HAP-1 (cell line): Measurements from ENCODE around the gene POLDIP3.
"Not testable (repeated sequence)": the region's sequence is repeated elsewhere in the genome, so short reads cannot be mapped to it uniquely, and the experiment has no call there.

Source experiments
- DNase-seq, 2 experiments: peaks; one replicate each; pipeline ENCODE4 v3.0.0-alpha.2; 2016 to 2020; ENCODE audit warnings: low spot score in 2 of 2
- H3K27me3 ChIP-seq: fragments of 250-450 bp; sonication (Bioruptor Pico); 2 replicates; pipeline ENCODE4 v1.5.1; 2020; ENCODE audit warnings: low read depth, mild to moderate bottlenecking, moderate library complexity
- H3K36me3 ChIP-seq: fragments of 250-450 bp; sonication (Bioruptor Pico); replicated peaks from 2 replicates; pipeline ENCODE4 v1.5.1; 2020; ENCODE audit warnings: mild to moderate bottlenecking
- H3K4me1 ChIP-seq: fragments of 250-450 bp; sonication (Bioruptor Pico); 2 replicates; pipeline ENCODE4 v1.5.1; 2020; ENCODE audit warnings: mild to moderate bottlenecking
- H3K4me3 ChIP-seq: fragments of 250-450 bp; sonication (Bioruptor Pico); 2 replicates; pipeline ENCODE4 v1.5.1; 2020; ENCODE audit warnings: mild to moderate bottlenecking, moderate library complexity
- H3K9me3 ChIP-seq: fragments of 250-450 bp; sonication (Bioruptor Pico); 2 replicates; pipeline ENCODE4 v1.5.1; 2020; ENCODE audit warnings: mild to moderate bottlenecking, moderate library complexity
- in situ Hi-C: fragments of 300-500 bp; cut with MboI; formaldehyde crosslinking; loops from 3 replicates; pipeline ENCODE4 v1.14.3; 2020; ENCODE audit warnings: low sequenced_read_pairs, inconsistent platforms, mixed read lengths

POLDIP3 gene

GRCh38 chr22:42581194-42581761 is 33.4 kb downstream of the POLDIP3 start:
- H3K27me3 ChIP-seq, H3K9me3 ChIP-seq, DNase-seq, in situ Hi-C loops, H3K4me1 ChIP-seq: not testable (repeated sequence)
- Histone ChIP-seq H3K36me3 (peaks cover 47% of the 10 kb centered on the region), H3K4me3 (peak overlapping the region; percentile 81)

DNA sequence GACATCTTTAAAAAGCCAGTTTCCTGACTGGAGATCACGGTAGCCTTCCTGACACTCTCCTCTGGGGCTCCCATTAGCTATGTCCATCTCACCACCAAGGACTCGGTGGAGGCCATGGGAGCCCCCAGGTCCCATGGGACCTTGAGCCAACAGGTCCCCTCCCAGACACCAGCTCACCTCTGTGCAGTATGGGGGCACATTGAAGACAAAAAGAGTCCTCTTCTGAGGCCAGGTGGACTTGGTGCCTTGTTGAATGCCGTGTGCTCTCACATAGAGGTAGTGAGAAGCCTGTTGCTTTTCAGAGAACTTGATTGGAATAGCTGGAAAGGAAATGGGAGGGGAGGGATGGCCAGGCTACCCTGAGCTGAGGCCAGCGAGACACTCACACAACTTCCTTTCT is 34.6 kb downstream of the POLDIP3 start:
- H3K4me1 ChIP-seq, H3K9me3 ChIP-seq, DNase-seq, H3K4me3 ChIP-seq, in situ Hi-C loops, H3K27me3 ChIP-seq: not testable (repeated sequence)
- H3K36me3 ChIP-seq: peaks cover 35% of the 10 kb centered on the region

GRCh38 chr22:42577623-42578240 is 37.0 kb downstream of the POLDIP3 start:
- DNase-seq: no peak
- Histone ChIP-seq H3K4me1 (peaks cover 4% of the 10 kb centered on the region), H3K27me3 (no peaks in the 10 kb centered on the region), H3K4me3 (no peak overlapping the region), H3K9me3 (no peaks in the 10 kb centered on the region), H3K36me3 (peaks cover 31% of the 10 kb centered on the region)
- in situ Hi-C loops: no loop called here

DNA sequence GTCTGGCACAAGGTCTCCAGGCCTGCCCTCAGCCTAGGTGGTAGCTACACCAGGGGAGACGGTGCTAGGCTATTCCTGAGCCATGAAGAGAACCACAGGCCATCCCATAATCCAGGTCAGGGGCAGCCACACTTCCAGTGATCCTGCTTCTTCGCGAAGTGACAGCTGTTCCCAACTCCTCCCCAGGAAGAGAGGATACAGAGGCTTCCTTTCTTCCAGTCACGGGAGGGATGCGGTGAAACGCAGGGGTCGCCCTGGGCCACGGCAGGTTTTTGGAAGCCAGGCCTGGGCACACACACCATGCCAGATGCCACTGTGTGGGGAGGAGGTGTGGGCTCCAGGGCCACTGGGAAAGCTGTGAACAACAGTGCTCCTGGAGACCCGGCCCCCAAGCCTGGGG is 37.5 kb downstream of the POLDIP3 start:
- in situ Hi-C loops: not testable (repeated sequence)

DNA sequence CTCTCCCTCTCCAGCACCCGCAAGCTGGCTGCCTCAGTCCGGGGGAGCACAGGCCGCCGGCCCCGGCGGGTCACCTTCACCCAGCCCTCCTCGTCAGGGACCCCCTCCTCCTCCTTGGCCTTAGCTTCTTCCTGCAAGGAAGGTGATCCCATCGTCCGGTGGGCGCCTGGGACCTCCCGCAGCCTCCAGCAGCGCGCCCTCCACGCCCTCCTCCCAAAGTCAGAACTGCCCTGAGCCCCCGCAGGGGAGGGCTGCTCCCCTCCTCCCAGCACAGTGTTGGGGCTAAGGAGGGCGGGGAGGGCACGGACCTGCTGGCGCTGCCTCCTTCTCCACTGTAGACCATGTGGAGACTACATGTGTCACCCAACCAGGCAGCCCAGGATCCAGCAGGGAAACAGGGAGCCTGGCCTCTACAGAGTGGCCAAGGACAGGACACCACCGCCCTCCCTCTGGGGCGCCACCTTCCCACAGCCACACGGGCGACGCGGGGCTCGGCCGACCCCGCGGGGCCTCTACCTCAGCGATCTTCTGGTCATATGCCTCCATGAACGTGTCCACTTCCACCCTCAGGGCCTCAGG is 38.6 kb downstream of the POLDIP3 start:
- H3K4me3 ChIP-seq, in situ Hi-C loops, DNase-seq, H3K4me1 ChIP-seq, H3K9me3 ChIP-seq, H3K27me3 ChIP-seq: not testable (repeated sequence)
- H3K36me3 ChIP-seq: peaks cover 39% of the 10 kb centered on the region

More for the DNA sequence above, 37.5 kb downstream of the POLDIP3 start:
- H3K4me3 ChIP-seq, H3K4me1 ChIP-seq, H3K27me3 ChIP-seq, DNase-seq, H3K9me3 ChIP-seq: not testable (repeated sequence)
- peaks cover 37% of the 10 kb centered on the region for H3K36me3 ChIP-seq

- H3K27me3 ChIP-seq, H3K4me1 ChIP-seq, DNase-seq, H3K9me3 ChIP-seq, in situ Hi-C loops, H3K4me3 ChIP-seq: not testable (repeated sequence)
- peaks cover 34% of the 10 kb centered on the region for H3K36me3 ChIP-seq
Measured at GRCh38 chr22:42574468-42574867, 40.2 kb downstream of the POLDIP3 start.

- H3K27me3 ChIP-seq, DNase-seq, H3K4me3 ChIP-seq, in situ Hi-C loops, H3K9me3 ChIP-seq, H3K4me1 ChIP-seq: not testable (repeated sequence)
- peaks cover 34% of the 10 kb centered on the region for H3K36me3 ChIP-seq
Measured at GRCh38 chr22:42574046-42574445, 40.6 kb downstream of the POLDIP3 start.

- H3K4me1 ChIP-seq, H3K27me3 ChIP-seq, H3K9me3 ChIP-seq, H3K4me3 ChIP-seq, DNase-seq, in situ Hi-C loops: not testable (repeated sequence)
- H3K36me3 ChIP-seq: peaks cover 23% of the 10 kb centered on the region
Measured at GRCh38 chr22:42571068-42571467, 43.6 kb downstream of the POLDIP3 start.

DNA sequence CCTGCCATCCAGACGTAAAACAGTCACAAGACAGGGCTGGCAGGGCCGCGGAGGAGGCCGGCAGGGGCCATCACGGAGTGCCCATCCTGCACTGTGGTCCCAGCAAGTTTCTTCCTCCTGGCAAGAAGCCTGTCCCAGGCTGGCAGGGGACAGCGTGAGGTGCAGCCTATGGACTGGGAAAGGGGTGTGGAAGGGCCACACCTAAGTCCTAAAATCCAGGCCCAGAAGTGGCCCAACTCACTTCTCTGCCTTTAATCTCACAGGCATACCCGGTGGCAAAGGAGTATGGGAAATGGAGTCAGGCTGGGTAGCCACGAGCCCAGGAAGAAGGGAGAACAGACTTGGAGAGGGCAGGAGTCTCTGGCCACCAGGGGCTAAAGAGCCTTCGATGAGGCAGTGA is 44.1 kb downstream of the POLDIP3 start:
- not testable (repeated sequence) for H3K4me3 ChIP-seq

DNA sequence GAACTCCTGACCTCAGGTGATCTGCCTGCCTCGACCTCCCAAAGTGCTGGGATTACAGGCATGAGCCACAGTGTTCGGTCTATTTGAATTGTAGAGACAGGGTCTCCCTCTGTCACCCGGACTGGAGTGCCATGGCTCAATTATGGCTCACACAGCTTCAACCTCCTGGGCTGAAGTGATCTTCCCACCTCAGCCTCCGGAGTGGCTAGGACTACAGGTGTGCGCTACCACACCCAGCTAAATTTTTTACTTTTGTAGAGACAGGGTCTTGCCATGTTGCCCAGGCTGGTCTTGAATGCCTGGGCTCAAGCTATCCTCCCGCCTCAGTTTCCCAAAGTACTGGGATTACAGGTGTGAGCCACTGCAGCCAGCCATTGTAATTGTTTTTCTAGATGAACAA is 46.7 kb downstream of the POLDIP3 start:
- H3K27me3 ChIP-seq, H3K9me3 ChIP-seq, DNase-seq, in situ Hi-C loops, H3K4me1 ChIP-seq, H3K4me3 ChIP-seq: not testable (repeated sequence)
- peaks cover 15% of the 10 kb centered on the region for H3K36me3 ChIP-seq

More for the DNA sequence above, 44.1 kb downstream of the POLDIP3 start:
- peaks cover 26% of the 10 kb centered on the region for H3K36me3 ChIP-seq
- DNase-seq, H3K4me1 ChIP-seq, H3K9me3 ChIP-seq, in situ Hi-C loops, H3K27me3 ChIP-seq: not testable (repeated sequence)

- no peak for DNase-seq
- H3K4me3 ChIP-seq: no peak overlapping the region
- H3K4me1 ChIP-seq: no peaks in the 10 kb centered on the region
- no peaks in the 10 kb centered on the region for H3K27me3 ChIP-seq
- peaks cover 4% of the 10 kb centered on the region; the same call in 1 of the 2 replicates for H3K36me3 ChIP-seq
- no peaks in the 10 kb centered on the region; the same call in 1 of the 2 replicates for H3K9me3 ChIP-seq
- in situ Hi-C loops: no loop called here
Measured at GRCh38 chr22:42565956-42566355, 48.7 kb downstream of the POLDIP3 start.

GRCh38 chr22:42564699-42565098 is 50.0 kb downstream of the POLDIP3 start:
- no peaks in the 10 kb centered on the region for H3K27me3 ChIP-seq
- no peak for DNase-seq
- H3K4me1 ChIP-seq: no peaks in the 10 kb centered on the region
- in situ Hi-C loops: no loop called here
- no peak overlapping the region for H3K4me3 ChIP-seq
- H3K36me3 ChIP-seq: peaks cover 4% of the 10 kb centered on the region; the same call in 1 of the 2 replicates
- no peaks in the 10 kb centered on the region; the same call in 1 of the 2 replicates for H3K9me3 ChIP-seq

DNA sequence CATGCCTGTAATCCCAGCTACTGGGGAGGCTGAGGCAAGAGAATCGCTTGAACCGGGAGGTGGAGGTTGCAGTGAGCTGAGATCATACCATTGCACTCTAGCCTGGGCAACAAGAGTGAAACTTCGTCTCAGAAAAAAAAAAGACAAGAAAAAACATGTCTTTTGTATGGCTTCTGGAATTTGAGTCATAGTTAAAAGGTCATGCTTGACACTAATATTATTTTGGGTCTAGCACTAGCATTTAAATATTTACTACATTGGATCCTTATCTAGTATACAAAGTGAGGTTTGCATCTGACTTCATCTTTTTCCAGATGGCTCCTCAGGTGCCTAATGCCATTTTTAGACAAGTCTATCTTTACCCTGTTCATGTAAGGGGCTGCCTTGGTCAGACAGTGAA is 50.7 kb downstream of the POLDIP3 start:
- H3K4me3 ChIP-seq, DNase-seq, H3K36me3 ChIP-seq, H3K27me3 ChIP-seq, H3K9me3 ChIP-seq, H3K4me1 ChIP-seq, in situ Hi-C loops: not testable (repeated sequence)

GRCh38 chr22:42562684-42563083 is 52.0 kb downstream of the POLDIP3 start:
- Histone ChIP-seq H3K27me3 (no peaks in the 10 kb centered on the region), H3K4me3 (no peak overlapping the region), H3K9me3 (no peaks in the 10 kb centered on the region; the same call in 1 of the 2 replicates), H3K4me1 (no peaks in the 10 kb centered on the region), H3K36me3 (peaks cover 4% of the 10 kb centered on the region; the same call in 1 of the 2 replicates)
- no peak for DNase-seq
- in situ Hi-C loops: no loop called here
